ENCODE measurements around the gene UNK.
A peak's percentile ranks its signal among the peaks of the same experiment; 100 is the strongest.

UNK gene

GRCh38 chr17:75784473-75785015 is at the start of gene UNK:
TSS of gene UNK (plus strand) at chr17:75784806. CDS start at chr17:75784881, 75 bp downstream.
- peak; percentile 95 for DNase-seq

- no peak for DNase-seq
These were observed 48.3 kb upstream of the UNK start for GRCh38 chr17:75736173-75736835.

- no peak for DNase-seq
These were observed 47.3 kb upstream of the UNK start for GRCh38 chr17:75737133-75737962.

GRCh38 chr17:75738218-75738802 is 46.3 kb upstream of the UNK start:
- DNase-seq, result no peak

GRCh38 chr17:75739174-75739573 is 45.4 kb upstream of the UNK start:
- DNase-seq, result no peak

- no peak for DNase-seq
These were observed 44.8 kb upstream of the UNK start for GRCh38 chr17:75739801-75740200.

- DNase-seq, result no peak
These were observed 44.4 kb upstream of the UNK start for GRCh38 chr17:75740215-75740614.

- DNase-seq, result no peak
These were observed 44.0 kb upstream of the UNK start for GRCh38 chr17:75740631-75741077.

GRCh38 chr17:75742337-75742736 is 42.3 kb upstream of the UNK start:
- DNase-seq, result no peak

GRCh38 chr17:75743625-75744206 is 40.9 kb upstream of the UNK start:
- no peak for DNase-seq

GRCh38 chr17:75748706-75749105 is 35.9 kb upstream of the UNK start:
- DNase-seq, result no peak

GRCh38 chr17:75749545-75750389 is 34.8 kb upstream of the UNK start:
- peak; percentile 80 for DNase-seq

- no peak for DNase-seq
These were observed 33.8 kb upstream of the UNK start for GRCh38 chr17:75750661-75751423.

GRCh38 chr17:75751676-75752404 is 32.8 kb upstream of the UNK start:
- DNase-seq, result no peak

GRCh38 chr17:75752405-75752709 is 32.2 kb upstream of the UNK start:
- no peak for DNase-seq

GRCh38 chr17:75752802-75753513 is 31.6 kb upstream of the UNK start:
- DNase-seq, result no peak

- peak; percentile 63 for DNase-seq
These were observed 30.9 kb upstream of the UNK start for GRCh38 chr17:75753514-75754377.

GRCh38 chr17:75754378-75755204 is 30.0 kb upstream of the UNK start:
- DNase-seq, result no peak
